Measurements from ENCODE around the gene CDC16.

The CDC16 gene

DNA sequence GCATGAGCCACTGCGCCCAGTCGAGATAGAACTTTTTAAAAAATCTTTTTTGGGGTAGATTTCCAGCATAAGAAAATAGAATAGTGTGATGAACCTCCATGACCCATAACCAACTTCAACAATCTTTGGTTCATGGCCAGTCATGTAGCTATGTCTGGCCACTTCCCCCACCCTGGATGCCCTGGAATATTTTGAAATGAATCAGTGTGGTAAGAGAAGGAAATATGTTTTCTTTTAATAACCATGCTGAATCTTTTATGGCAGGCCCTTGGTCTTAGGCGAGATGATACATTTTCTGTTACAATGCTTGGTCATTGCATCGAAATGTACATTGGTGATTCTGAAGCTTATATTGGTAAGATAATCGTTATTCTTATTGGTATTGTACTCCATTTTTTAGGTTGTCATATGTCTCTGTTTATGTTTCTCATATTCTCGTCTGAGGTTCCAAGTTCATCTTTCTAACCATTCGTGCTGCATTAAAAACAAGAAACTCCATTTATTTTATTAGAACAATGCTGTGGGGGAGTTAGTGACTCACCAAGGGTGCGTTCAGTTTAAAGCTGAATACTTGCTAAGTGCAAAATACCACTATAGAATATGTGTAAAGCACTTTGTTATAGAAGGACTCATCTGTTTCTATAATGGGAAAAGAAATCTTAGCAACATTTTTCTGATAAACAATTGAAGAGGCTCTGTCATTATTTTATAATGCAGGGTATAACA lies 30.4 kb downstream of the CDC16 start:
- Histone ChIP-seq H2AFZ (ENCODE audit: low read depth, low read length) (no peak overlapping the region), H3K4me3 (ENCODE audit: low read length) (no peak overlapping the region), H3K27me3 (ENCODE audit: low read depth, low read length) (no peaks in the 10 kb centered on the region), H3K27ac (ENCODE audit: low read length) (no peak overlapping the region), H3K36me3 (replicated peaks; ENCODE audit: low read depth, low read length) (peaks cover 75% of the 10 kb centered on the region), H3K4me2 (ENCODE audit: low read length) (no peak overlapping the region), H3K4me1 (ENCODE audit: low read length) (peaks cover 19% of the 10 kb centered on the region), H3K9ac (ENCODE audit: low read length) (no peak overlapping the region), H4K20me1 (ENCODE audit: insufficient read depth, low read length) (peaks cover 5% of the 10 kb centered on the region), H3K9me3 (ENCODE audit: insufficient read depth, low read length) (no peaks in the 10 kb centered on the region), H3K79me2 (ENCODE audit: low read length) (no peaks in the 10 kb centered on the region)
- TF ChIP-seq, protein P1, sequence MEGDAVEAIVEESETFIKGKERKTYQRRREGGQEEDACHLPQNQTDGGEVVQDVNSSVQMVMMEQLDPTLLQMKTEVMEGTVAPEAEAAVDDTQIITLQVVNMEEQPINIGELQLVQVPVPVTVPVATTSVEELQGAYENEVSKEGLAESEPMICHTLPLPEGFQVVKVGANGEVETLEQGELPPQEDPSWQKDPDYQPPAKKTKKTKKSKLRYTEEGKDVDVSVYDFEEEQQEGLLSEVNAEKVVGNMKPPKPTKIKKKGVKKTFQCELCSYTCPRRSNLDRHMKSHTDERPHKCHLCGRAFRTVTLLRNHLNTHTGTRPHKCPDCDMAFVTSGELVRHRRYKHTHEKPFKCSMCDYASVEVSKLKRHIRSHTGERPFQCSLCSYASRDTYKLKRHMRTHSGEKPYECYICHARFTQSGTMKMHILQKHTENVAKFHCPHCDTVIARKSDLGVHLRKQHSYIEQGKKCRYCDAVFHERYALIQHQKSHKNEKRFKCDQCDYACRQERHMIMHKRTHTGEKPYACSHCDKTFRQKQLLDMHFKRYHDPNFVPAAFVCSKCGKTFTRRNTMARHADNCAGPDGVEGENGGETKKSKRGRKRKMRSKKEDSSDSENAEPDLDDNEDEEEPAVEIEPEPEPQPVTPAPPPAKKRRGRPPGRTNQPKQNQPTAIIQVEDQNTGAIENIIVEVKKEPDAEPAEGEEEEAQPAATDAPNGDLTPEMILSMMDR (IDR thresholded peaks at IDR 0.05; ENCODE audit: low read depth, low read length) = no peak
- no peak for TF ChIP-seq EZH2phosphoT487 (IDR thresholded peaks at IDR 0.05; ENCODE audit: low read depth)

GRCh38 chr13:114266241-114266640 lies 31.5 kb downstream of the CDC16 start:
- no peaks in the 10 kb centered on the region for H3K27me3 ChIP-seq (ENCODE audit: low read depth, low read length)
- peaks cover 7% of the 10 kb centered on the region for H3K4me1 ChIP-seq (ENCODE audit: low read length)
- no peaks in the 10 kb centered on the region; the same call in 1 of the 2 replicates for H4K20me1 ChIP-seq (ENCODE audit: insufficient read depth, low read length)
- H3K4me2 ChIP-seq (ENCODE audit: low read length) = no peak overlapping the region
- H3K9ac ChIP-seq (ENCODE audit: low read length) = no peak overlapping the region
- peaks cover 67% of the 10 kb centered on the region for H3K36me3 ChIP-seq (replicated peaks; ENCODE audit: low read depth, low read length)
- no peak overlapping the region for H3K4me3 ChIP-seq (ENCODE audit: low read length)
- no peaks in the 10 kb centered on the region for H3K9me3 ChIP-seq (ENCODE audit: insufficient read depth, low read length)
- TF ChIP-seq, protein P1 (IDR thresholded peaks at IDR 0.05; ENCODE audit: low read depth, low read length) = no peak
- no peak for TF ChIP-seq EZH2phosphoT487 (IDR thresholded peaks at IDR 0.05; ENCODE audit: low read depth)
- no peak overlapping the region for H3K27ac ChIP-seq (ENCODE audit: low read length)
- H3K79me2 ChIP-seq (ENCODE audit: low read length) = no peaks in the 10 kb centered on the region
- no peak overlapping the region for H2AFZ ChIP-seq (ENCODE audit: low read depth, low read length)

DNA sequence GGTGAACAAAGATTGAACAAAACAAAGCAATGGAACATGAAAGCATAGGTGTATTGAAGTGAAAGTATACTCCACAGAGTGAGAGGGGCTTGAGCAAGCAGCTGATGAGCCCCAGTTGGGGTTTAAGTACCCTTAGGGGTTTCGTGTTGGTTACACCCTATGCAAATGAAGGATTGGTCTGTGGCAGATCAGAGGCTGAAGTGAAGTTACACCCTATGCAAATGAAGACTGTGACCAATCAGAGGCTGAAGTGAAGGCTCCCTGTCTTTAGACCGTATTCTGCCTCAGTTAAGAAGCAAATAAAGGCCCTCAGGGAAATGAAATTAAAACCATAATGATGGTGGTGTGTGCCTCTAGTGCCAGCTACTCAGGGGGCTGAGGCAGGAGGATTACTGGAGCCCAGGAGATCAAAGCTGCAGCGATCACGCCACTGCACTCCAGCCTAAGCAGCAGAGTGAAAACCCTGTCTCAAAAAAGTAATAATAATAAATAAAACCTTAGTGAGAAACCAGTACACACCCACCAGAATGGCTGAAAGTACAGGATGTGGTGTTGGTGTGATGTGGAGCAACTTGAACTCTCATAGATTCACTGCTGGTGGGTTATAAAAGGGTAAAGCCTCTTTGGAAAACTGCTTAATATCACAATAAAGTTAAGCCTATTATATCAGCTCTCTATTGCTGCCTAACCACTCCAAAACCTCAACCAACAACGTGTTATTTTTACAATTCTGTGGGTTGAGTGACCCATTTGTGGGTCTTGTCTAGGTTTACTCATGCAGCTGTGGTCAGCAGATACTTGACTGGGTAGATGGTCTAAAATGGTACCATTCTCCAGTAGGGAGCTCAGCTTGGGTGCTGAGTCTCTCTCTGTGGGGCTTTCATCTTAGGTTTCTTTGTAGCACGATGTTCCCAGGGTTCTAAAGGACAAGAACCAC lies 33.9 kb downstream of the CDC16 start:
- TF ChIP-seq, protein P1 (IDR thresholded peaks at IDR 0.05; ENCODE audit: low read depth, low read length) = no peak
- TF ChIP-seq EZH2phosphoT487 (IDR thresholded peaks at IDR 0.05; ENCODE audit: low read depth) = no peak
- H2AFZ ChIP-seq (ENCODE audit: low read depth, low read length) = no peak overlapping the region
- H4K20me1 ChIP-seq (ENCODE audit: insufficient read depth, low read length) = no peaks in the 10 kb centered on the region; the same call in 1 of the 2 replicates
- H3K9me3 ChIP-seq (ENCODE audit: insufficient read depth, low read length) = no peaks in the 10 kb centered on the region
- no peaks in the 10 kb centered on the region for H3K79me2 ChIP-seq (ENCODE audit: low read length)
- H3K27me3 ChIP-seq (ENCODE audit: low read depth, low read length) = no peaks in the 10 kb centered on the region
- no peak overlapping the region for H3K27ac ChIP-seq (ENCODE audit: low read length)
- H3K9ac ChIP-seq (ENCODE audit: low read length) = no peak overlapping the region
- H3K4me2 ChIP-seq (ENCODE audit: low read length) = no peak overlapping the region
- no peak overlapping the region for H3K4me3 ChIP-seq (ENCODE audit: low read length)
- H3K36me3 ChIP-seq (replicated peaks; ENCODE audit: low read depth, low read length) = peaks cover 59% of the 10 kb centered on the region
- H3K4me1 ChIP-seq (ENCODE audit: low read length) = peaks cover 7% of the 10 kb centered on the region; the same call in 1 of the 2 replicates

- H3K79me2 ChIP-seq (ENCODE audit: low read length) = no peaks in the 10 kb centered on the region
- no peak overlapping the region for H2AFZ ChIP-seq (ENCODE audit: low read depth, low read length)
- peaks cover 7% of the 10 kb centered on the region; the same call in 1 of the 2 replicates for H3K4me1 ChIP-seq (ENCODE audit: low read length)
- no peak overlapping the region for H3K9ac ChIP-seq (ENCODE audit: low read length)
- no peaks in the 10 kb centered on the region for H3K9me3 ChIP-seq (ENCODE audit: insufficient read depth, low read length)
- H3K4me2 ChIP-seq (ENCODE audit: low read length) = no peak overlapping the region
- TF ChIP-seq EZH2phosphoT487 (IDR thresholded peaks at IDR 0.05; ENCODE audit: low read depth) = no peak
- TF ChIP-seq, protein P1 (IDR thresholded peaks at IDR 0.05; ENCODE audit: low read depth, low read length) = no peak
- peaks cover 54% of the 10 kb centered on the region for H3K36me3 ChIP-seq (replicated peaks; ENCODE audit: low read depth, low read length)
- no peak overlapping the region for H3K27ac ChIP-seq (ENCODE audit: low read length)
- H4K20me1 ChIP-seq (ENCODE audit: insufficient read depth, low read length) = no peaks in the 10 kb centered on the region; the same call in 1 of the 2 replicates
- H3K27me3 ChIP-seq (ENCODE audit: low read depth, low read length) = no peaks in the 10 kb centered on the region
- no peak overlapping the region for H3K4me3 ChIP-seq (ENCODE audit: low read length)
Observed at GRCh38 chr13:114269281-114269770, 34.6 kb downstream of the CDC16 start.

Data from OCI-LY3 (cell line).